H9 (cell line): ENCODE results near the gene OR56A3. TPM values are rescaled to one million over a fixed set of nuclear protein-coding genes. Genes with fewer than 3 reads are reported as not detected.

Source experiments
- DNase-seq: peaks from one replicate; pipeline ENCODE4 v3.0.0-alpha.2; 2017
- H2AFZ ChIP-seq: one replicate; pipeline ENCODE4 v1.6.1; 2013; ENCODE audit warnings: mild to moderate bottlenecking, low read length, control low read depth, moderate library complexity
- H2AK5ac ChIP-seq: 2 replicates; pipeline ENCODE4 v1.6.1; 2013; ENCODE audit warnings: low read length, control low read depth, mixed read lengths; ENCODE audit not compliant: insufficient read length
- H2BK120ac ChIP-seq: one replicate; pipeline ENCODE4 v1.6.1; 2013; ENCODE audit warnings: low read depth, mild to moderate bottlenecking, low read length, control low read depth, inconsistent platforms; ENCODE audit not compliant: poor library complexity, severe bottlenecking
- H2BK12ac ChIP-seq: 2 replicates; pipeline ENCODE4 v1.6.1; 2013; ENCODE audit warnings: low read length, control low read depth, mixed read lengths, low read depth; ENCODE audit not compliant: insufficient read length
- H2BK15ac ChIP-seq: 2 replicates; pipeline ENCODE4 v1.6.1; 2013; ENCODE audit warnings: low read depth, low read length, control low read depth
- H2BK20ac ChIP-seq: one replicate; pipeline ENCODE4 v1.6.1; 2013; ENCODE audit warnings: low read depth, mild to moderate bottlenecking, low read length, control low read depth, inconsistent platforms; ENCODE audit not compliant: poor library complexity, severe bottlenecking
- H2BK5ac ChIP-seq: 2 replicates; pipeline ENCODE4 v1.6.1; 2013; ENCODE audit warnings: low read length, control low read depth, mixed read lengths; ENCODE audit not compliant: insufficient read length
- H3K14ac ChIP-seq: 2 replicates; pipeline ENCODE4 v1.6.1; 2013; ENCODE audit warnings: low read length, control low read depth; ENCODE audit not compliant: insufficient read depth
- H3K18ac ChIP-seq: 2 replicates; pipeline ENCODE4 v1.6.1; 2013; ENCODE audit warnings: low read depth, mild to moderate bottlenecking, mixed read lengths, low read length, control low read depth; ENCODE audit not compliant: insufficient read length
- H3K23ac ChIP-seq: 2 replicates; pipeline ENCODE4 v1.6.1; 2013; ENCODE audit warnings: low read length, control low read depth, mixed read lengths, low read depth; ENCODE audit not compliant: insufficient read length
- H3K23me2 ChIP-seq: 2 replicates; pipeline ENCODE4 v1.6.1; 2013; ENCODE audit warnings: low read depth, mild to moderate bottlenecking, mixed read lengths, low read length, control low read depth; ENCODE audit not compliant: insufficient read length, poor library complexity, severe bottlenecking
- H3K27ac ChIP-seq: 2 replicates; pipeline ENCODE4 v1.5.1; 2013; ENCODE audit warnings: low read length, control low read depth, mixed read lengths, low read depth; ENCODE audit not compliant: insufficient read length
- H3K27me3 ChIP-seq: 2 replicates; pipeline ENCODE4 v1.6.1; 2013; ENCODE audit warnings: low read length, control low read depth, inconsistent platforms; ENCODE audit not compliant: insufficient read depth
- H3K4ac ChIP-seq: 2 replicates; pipeline ENCODE4 v1.6.1; 2013; ENCODE audit warnings: low read depth, mild to moderate bottlenecking, control low read depth, inconsistent platforms, low read length, moderate library complexity
- H3K4me1 ChIP-seq: 2 replicates; pipeline ENCODE4 v1.6.1; 2013; ENCODE audit warnings: low read length, control low read depth, inconsistent platforms; ENCODE audit not compliant: insufficient read depth
- H3K4me2 ChIP-seq: 2 replicates; pipeline ENCODE4 v1.6.1; 2013; ENCODE audit warnings: low read length, control low read depth, mixed read lengths; ENCODE audit not compliant: insufficient read length, insufficient read depth
- H3K56ac ChIP-seq: 2 replicates; pipeline ENCODE4 v1.6.1; 2013; ENCODE audit warnings: low read depth, mild to moderate bottlenecking, mixed read lengths, low read length, control low read depth; ENCODE audit not compliant: insufficient read length
- H3K79me1 ChIP-seq: 2 replicates; pipeline ENCODE4 v1.6.1; 2013; ENCODE audit warnings: low read depth, mild to moderate bottlenecking, moderate library complexity, low read length, control low read depth, inconsistent platforms; ENCODE audit not compliant: insufficient read depth, poor library complexity, severe bottlenecking
- H3K79me2 ChIP-seq: 2 replicates; pipeline ENCODE4 v1.6.1; 2013; ENCODE audit warnings: low read length, control low read depth, inconsistent platforms; ENCODE audit not compliant: insufficient read depth
- H3K9ac ChIP-seq: 2 replicates; pipeline ENCODE4 v1.6.1; 2013; ENCODE audit warnings: low read length, control low read depth, mixed read lengths; ENCODE audit not compliant: insufficient read length; ENCODE audit errors: extremely low read depth
- H3K9me3 ChIP-seq: one replicate; pipeline ENCODE4 v1.6.1; 2013; ENCODE audit warnings: low read depth, low read length, inconsistent platforms; ENCODE audit not compliant: control insufficient read depth
- H3T11ph ChIP-seq: one replicate; pipeline ENCODE4 v1.6.1; 2013; ENCODE audit warnings: mild to moderate bottlenecking, low read length, control low read depth, inconsistent platforms
- H4K20me1 ChIP-seq: one replicate; pipeline ENCODE4 v1.6.1; 2013; ENCODE audit not compliant: control insufficient read depth, insufficient read length, insufficient read depth
- H4K5ac ChIP-seq: 2 replicates; pipeline ENCODE4 v1.6.1; 2013; ENCODE audit warnings: low read depth, mild to moderate bottlenecking, mixed read lengths, low read length, control low read depth; ENCODE audit not compliant: insufficient read length
- H4K8ac ChIP-seq: replicated peaks from 2 replicates; pipeline ENCODE4 v1.6.1; 2013; ENCODE audit warnings: low read length, control low read depth, mixed read lengths, low read depth; ENCODE audit not compliant: insufficient read length
- H4K91ac ChIP-seq: 2 replicates; pipeline ENCODE4 v1.6.1; 2013; ENCODE audit warnings: low read depth, mild to moderate bottlenecking, moderate library complexity, mixed read lengths, low read length, control low read depth; ENCODE audit not compliant: insufficient read length
- H3K27ac Mint-ChIP-seq, 3 experiments: 2 replicates in 2 of 3; 3 replicates in 1 of 3; pipeline ENCODE4 v1.8.0; 2020 to 2021; ENCODE audit warnings: mixed read lengths in 3 of 3, mild to moderate bottlenecking in 1 of 3, moderate library complexity in 1 of 3
- H3K27me3 Mint-ChIP-seq: 2 replicates; pipeline ENCODE4 v1.8.0; 2021; ENCODE audit warnings: low read depth, mild to moderate bottlenecking, moderate library complexity, mixed read lengths
- H3K36me3 Mint-ChIP-seq, 3 experiments: 2 replicates in 2 of 3; 3 replicates in 1 of 3; pipeline ENCODE4 v1.8.0; 2020 to 2021; ENCODE audit warnings: low read depth in 3 of 3, mixed read lengths in 3 of 3; ENCODE audit not compliant: insufficient read depth in 1 of 3
- H3K4me1 Mint-ChIP-seq, 2 experiments: 2 replicates each; pipeline ENCODE4 v1.8.0; 2020; ENCODE audit warnings: mixed read lengths in 2 of 2
- H3K4me3 Mint-ChIP-seq, 2 experiments: 2 replicates in 1 of 2; 3 replicates in 1 of 2; pipeline ENCODE4 v1.8.0; 2020 to 2021; ENCODE audit warnings: mild to moderate bottlenecking in 2 of 2, mixed read lengths in 2 of 2, moderate library complexity in 1 of 2
- H3K9me3 Mint-ChIP-seq, 2 experiments: 2 replicates in 1 of 2; 3 replicates in 1 of 2; pipeline ENCODE4 v1.8.0; 2020; ENCODE audit warnings: mild to moderate bottlenecking in 2 of 2, mixed read lengths in 2 of 2, moderate library complexity in 1 of 2
- CTCF ChIP-seq: fragments of 200-600 bp; sonication (generic); conservative IDR thresholded peaks from 3 replicates; pipeline ENCODE4 v1.8.0; 2021; ENCODE audit warnings: antibody characterized with exemption, mild to moderate bottlenecking
- WGBS: extraction: QIAGEN DNeasy Blood & Tissue Kit; methylation state at CpG from one replicate; pipeline ENCODE4 v1.1.7; 2013; ENCODE audit warnings: missing lambda C conversion rate, low lambda C conversion rate, mixed read lengths; ENCODE audit not compliant: insufficient read length; ENCODE audit errors: extremely low coverage; 5-methylcytosine and 5-hydroxymethylcytosine counted together
- total RNA-seq: library from RNA; stranded (reverse); gene quantifications from 2 replicates; pipeline ENCODE4 v1.2.1, GENCODE V29; 2021

Gene OR56A3
- total RNA-seq, 1 experiment from 2014 or later: not detected

DNA sequence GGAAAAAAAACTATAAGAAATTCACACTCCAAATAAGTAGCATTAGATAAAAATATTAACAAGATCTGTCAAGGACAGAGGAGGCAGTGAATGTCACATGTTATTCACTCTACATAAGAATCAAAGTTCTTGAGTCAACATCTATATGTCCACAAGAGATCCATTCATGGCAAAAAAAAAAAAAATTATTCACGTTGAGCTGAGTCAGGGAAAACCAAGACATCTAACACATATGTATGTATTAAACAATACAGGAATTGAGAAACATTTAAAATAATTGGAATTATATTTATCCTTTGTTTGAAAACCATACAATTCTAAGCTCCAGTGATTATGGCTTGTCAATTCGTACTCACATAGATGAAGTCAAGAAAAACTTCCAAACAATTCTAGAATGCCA is 24.9 kb downstream of the OR56A3 start:
- peaks cover 17 to 21% of the 10 kb centered on the region in 2 experiments for H3K9me3 Mint-ChIP-seq
- no CpG with 5 or more reads among the region's 2 CpGs for WGBS
- Histone ChIP-seq H3K56ac (no peak overlapping the region), H2BK5ac (no peak overlapping the region), H2BK15ac (no peak overlapping the region), H3K9me3 (no peaks in the 10 kb centered on the region), H3K79me1 (no peaks in the 10 kb centered on the region), H3K27ac (no peak overlapping the region), H2AFZ (no peak overlapping the region), H3K27me3 (no peaks in the 10 kb centered on the region), H4K20me1 (no peaks in the 10 kb centered on the region), H3K9ac (no peak overlapping the region), H3K4ac (no peak overlapping the region), H3K23ac (no peak overlapping the region), H3K23me2 (no peaks in the 10 kb centered on the region), H2BK20ac (no peak overlapping the region), H2AK5ac (no peak overlapping the region), H2BK120ac (no peak overlapping the region), H4K91ac (no peak overlapping the region), H3K4me1 (no peaks in the 10 kb centered on the region), H4K5ac (no peak overlapping the region), H2BK12ac (no peak overlapping the region), H3K14ac (no peak overlapping the region), H3K18ac (no peak overlapping the region), H3K79me2 (no peaks in the 10 kb centered on the region), H3T11ph (no peak overlapping the region), H4K8ac (no peak overlapping the region), H3K4me2 (no peak overlapping the region)
- no peak overlapping the region for H3K4me3 Mint-ChIP-seq
- H3K27me3 Mint-ChIP-seq: peaks cover 2% of the 10 kb centered on the region
- peaks cover 0 to 15% (median 7%) of the 10 kb centered on the region in 3 experiments; a peak in 5 of 7 replicates for H3K36me3 Mint-ChIP-seq
- DNase-seq: no peak
- no peak for TF ChIP-seq CTCF
- no peak overlapping the region for H3K27ac Mint-ChIP-seq
- H3K4me1 Mint-ChIP-seq: no peaks in the 10 kb centered on the region
